ENCODE data around the gene PML.
"Not testable (repeated sequence)": the region's sequence is repeated elsewhere in the genome, so short reads cannot be mapped to it uniquely, and the experiment has no call there.

Gene PML

GRCh38 chr15:74062236-74062635 is 67.7 kb downstream of the PML start:
- no peak for DNase-seq

- peak; percentile 6 for DNase-seq
Observed at GRCh38 chr15:74062671-74063070, 68.2 kb downstream of the PML start.

GRCh38 chr15:74063425-74064146 is 69.1 kb downstream of the PML start:
- DNase-seq: not testable (repeated sequence)

- DNase-seq: not testable (repeated sequence)
Observed at GRCh38 chr15:74064183-74064582, 69.7 kb downstream of the PML start.

- not testable (repeated sequence) for DNase-seq
Observed at GRCh38 chr15:74064822-74065221, 70.3 kb downstream of the PML start.

- DNase-seq: peak; percentile 69
Observed at GRCh38 chr15:74065684-74066411, 71.3 kb downstream of the PML start.

- not testable (repeated sequence) for DNase-seq
Observed at GRCh38 chr15:74071645-74072044, 77.1 kb downstream of the PML start.

- not testable (repeated sequence) for DNase-seq
Observed at GRCh38 chr15:74072132-74072531, 77.6 kb downstream of the PML start.

- peak; percentile 40 for DNase-seq
Observed at GRCh38 chr15:74072614-74073337, 78.3 kb downstream of the PML start.

- not testable (repeated sequence) for DNase-seq
Observed at GRCh38 chr15:74075781-74076180, 81.3 kb downstream of the PML start.

- not testable (repeated sequence) for DNase-seq
Observed at GRCh38 chr15:74082450-74082849, 87.9 kb downstream of the PML start, which contains the start of gene GOLGA6A. Gene GOLGA6A, minus strand, starts transcription at chr15:74082550. Its CDS starts 41 bp downstream, at chr15:74082509.

- DNase-seq: not testable (repeated sequence)
Observed at GRCh38 chr15:74094567-74094966, 100.1 kb downstream of the PML start.

GRCh38 chr15:74095610-74096009 is 101.1 kb downstream of the PML start:
- DNase-seq: not testable (repeated sequence)

GRCh38 chr15:74096753-74097474 is 102.4 kb downstream of the PML start:
- not testable (repeated sequence) for DNase-seq
